GM12864 (cell line): Measurements from ENCODE around the gene SYT2.
"Not testable (repeated sequence)": the region's sequence is repeated elsewhere in the genome, so short reads cannot be mapped to it uniquely, and the experiment has no call there.

Experiments used
- DNase-seq: peaks from one replicate; pipeline ENCODE4 v3.0.0-alpha.2; 2011; ENCODE audit warnings: low read depth
- H3K4me3 ChIP-seq: 2 replicates; pipeline ENCODE4 v1.5.1; 2011; ENCODE audit warnings: mild to moderate bottlenecking, low read depth, low read length, control low read depth
- CTCF ChIP-seq: IDR thresholded peaks from 2 replicates; pipeline ENCODE4 v1.5.1; 2011; ENCODE audit warnings: low read depth, mild to moderate bottlenecking, moderate library complexity, low read length, control low read depth, inconsistent platforms; ENCODE audit errors: missing control alignments

SYT2 gene

GRCh38 chr1:202632241-202632640 is 78.0 kb downstream of the SYT2 start:
- H3K4me3 ChIP-seq = no peak overlapping the region
- TF ChIP-seq CTCF = no peak
- DNase-seq = no peak

- H3K4me3 ChIP-seq = no peak overlapping the region
- no peak for DNase-seq
- no peak for TF ChIP-seq CTCF
Observed at GRCh38 chr1:202631076-202631923, 79.0 kb downstream of the SYT2 start.

GRCh38 chr1:202630541-202630940 is 79.7 kb downstream of the SYT2 start:
- no peak for TF ChIP-seq CTCF
- no peak for DNase-seq
- no peak overlapping the region for H3K4me3 ChIP-seq

GRCh38 chr1:202630096-202630495 is 80.2 kb downstream of the SYT2 start:
- not testable (repeated sequence) for DNase-seq, H3K4me3 ChIP-seq

GRCh38 chr1:202629257-202629811 is 80.9 kb downstream of the SYT2 start:
- not testable (repeated sequence) for H3K4me3 ChIP-seq
- DNase-seq = peak; percentile 31

- no peak for DNase-seq
- TF ChIP-seq CTCF = no peak
- H3K4me3 ChIP-seq = no peak overlapping the region
Observed at GRCh38 chr1:202628646-202629215, 81.5 kb downstream of the SYT2 start.

GRCh38 chr1:202627841-202628565 is 82.3 kb downstream of the SYT2 start:
- DNase-seq = no peak
- no peak for TF ChIP-seq CTCF

GRCh38 chr1:202627036-202627435 is 83.2 kb downstream of the SYT2 start:
- H3K4me3 ChIP-seq, DNase-seq: not testable (repeated sequence)

More at GRCh38 chr1:202627841-202628565, 82.3 kb downstream of the SYT2 start:
- no peak overlapping the region for H3K4me3 ChIP-seq
